Tibial nerve (tissue), 4 donors: ENCODE measurements around the gene KIF1B.

Source experiments
- CTCF ChIP-seq, 5 experiments: fragments of 200-600 bp in 3 of 5; fragments of 450-650 bp in 2 of 5; sonication (generic) in 3 of 5; IDR thresholded peaks; one replicate each; pipeline ENCODE4 v1.5.1; 2016 to 2019; ENCODE audit warnings: antibody characterized with exemption in 5 of 5, mild to moderate bottlenecking in 3 of 5, moderate library complexity in 2 of 5
- EP300 ChIP-seq, 2 donors: sonication (generic); formaldehyde crosslinking; IDR thresholded peaks; one replicate each; pipeline ENCODE4 v1.6.1; 2017; ENCODE audit warnings: antibody characterized with exemption in 2 of 2, mild to moderate bottlenecking in 1 of 2
- POLR2A ChIP-seq, 2 donors: fragments of 450-650 bp; IDR thresholded peaks; one replicate each; pipeline ENCODE4 v1.6.1; 2017; ENCODE audit warnings: antibody characterized with exemption in 2 of 2, mild to moderate bottlenecking in 2 of 2, moderate library complexity in 2 of 2

DNA sequence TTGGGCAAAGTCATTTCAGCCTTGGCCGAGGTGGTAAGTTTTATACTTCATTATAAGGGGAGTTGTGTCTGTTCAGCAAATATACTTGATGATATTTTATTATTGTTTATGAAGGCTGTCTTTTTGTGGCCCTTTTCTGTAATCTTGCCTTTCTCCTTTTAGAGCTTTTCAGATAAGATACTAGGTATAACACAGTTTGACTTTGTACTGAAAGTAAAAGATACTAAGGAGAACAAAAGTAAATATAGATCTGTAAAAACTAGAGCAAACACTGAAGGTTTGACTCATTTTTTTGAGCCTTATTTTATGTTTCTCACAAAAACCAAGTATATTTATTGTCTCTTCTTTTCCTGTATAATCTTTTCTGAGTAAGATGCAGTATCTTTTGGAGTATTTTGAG, 61.9 kb downstream of the KIF1B start:
- TF ChIP-seq CTCF (IDR thresholded peaks at IDR 0.05) (no peak), POLR2A (IDR thresholded peaks at IDR 0.05) (no peak), EP300 (IDR thresholded peaks at IDR 0.05) (no peak)
